ENCODE measurements around the gene ZNF407.

DNA sequence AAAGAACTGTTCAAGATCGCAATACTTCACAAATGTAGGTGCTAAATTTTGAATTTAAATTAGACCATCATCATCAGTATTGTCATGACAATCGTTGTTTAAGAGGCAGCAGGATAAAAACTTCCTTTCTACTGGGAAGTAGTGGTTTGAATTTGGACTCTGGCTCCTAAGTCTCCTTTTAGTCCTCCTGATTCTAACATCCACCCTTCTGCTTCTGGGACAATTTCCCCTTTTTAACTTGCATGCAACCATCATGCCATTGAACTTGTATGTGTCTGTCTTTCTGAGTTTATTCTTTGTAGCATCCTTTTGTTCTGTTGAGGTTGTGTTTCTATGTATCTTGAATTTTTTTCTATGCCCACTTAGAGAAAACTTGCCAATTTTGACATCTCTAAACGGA, 361.5 kb downstream of the ZNF407 start:
- no peak for TF ChIP-seq POLR2AphosphoS5 (IDR thresholded peaks at IDR 0.05; ENCODE audit: low read depth)
- TF ChIP-seq, protein P1, sequence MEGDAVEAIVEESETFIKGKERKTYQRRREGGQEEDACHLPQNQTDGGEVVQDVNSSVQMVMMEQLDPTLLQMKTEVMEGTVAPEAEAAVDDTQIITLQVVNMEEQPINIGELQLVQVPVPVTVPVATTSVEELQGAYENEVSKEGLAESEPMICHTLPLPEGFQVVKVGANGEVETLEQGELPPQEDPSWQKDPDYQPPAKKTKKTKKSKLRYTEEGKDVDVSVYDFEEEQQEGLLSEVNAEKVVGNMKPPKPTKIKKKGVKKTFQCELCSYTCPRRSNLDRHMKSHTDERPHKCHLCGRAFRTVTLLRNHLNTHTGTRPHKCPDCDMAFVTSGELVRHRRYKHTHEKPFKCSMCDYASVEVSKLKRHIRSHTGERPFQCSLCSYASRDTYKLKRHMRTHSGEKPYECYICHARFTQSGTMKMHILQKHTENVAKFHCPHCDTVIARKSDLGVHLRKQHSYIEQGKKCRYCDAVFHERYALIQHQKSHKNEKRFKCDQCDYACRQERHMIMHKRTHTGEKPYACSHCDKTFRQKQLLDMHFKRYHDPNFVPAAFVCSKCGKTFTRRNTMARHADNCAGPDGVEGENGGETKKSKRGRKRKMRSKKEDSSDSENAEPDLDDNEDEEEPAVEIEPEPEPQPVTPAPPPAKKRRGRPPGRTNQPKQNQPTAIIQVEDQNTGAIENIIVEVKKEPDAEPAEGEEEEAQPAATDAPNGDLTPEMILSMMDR (IDR thresholded peaks at IDR 0.05; ENCODE audit: insufficient read depth, low read length), result no peak
- TF ChIP-seq, protein P2, sequence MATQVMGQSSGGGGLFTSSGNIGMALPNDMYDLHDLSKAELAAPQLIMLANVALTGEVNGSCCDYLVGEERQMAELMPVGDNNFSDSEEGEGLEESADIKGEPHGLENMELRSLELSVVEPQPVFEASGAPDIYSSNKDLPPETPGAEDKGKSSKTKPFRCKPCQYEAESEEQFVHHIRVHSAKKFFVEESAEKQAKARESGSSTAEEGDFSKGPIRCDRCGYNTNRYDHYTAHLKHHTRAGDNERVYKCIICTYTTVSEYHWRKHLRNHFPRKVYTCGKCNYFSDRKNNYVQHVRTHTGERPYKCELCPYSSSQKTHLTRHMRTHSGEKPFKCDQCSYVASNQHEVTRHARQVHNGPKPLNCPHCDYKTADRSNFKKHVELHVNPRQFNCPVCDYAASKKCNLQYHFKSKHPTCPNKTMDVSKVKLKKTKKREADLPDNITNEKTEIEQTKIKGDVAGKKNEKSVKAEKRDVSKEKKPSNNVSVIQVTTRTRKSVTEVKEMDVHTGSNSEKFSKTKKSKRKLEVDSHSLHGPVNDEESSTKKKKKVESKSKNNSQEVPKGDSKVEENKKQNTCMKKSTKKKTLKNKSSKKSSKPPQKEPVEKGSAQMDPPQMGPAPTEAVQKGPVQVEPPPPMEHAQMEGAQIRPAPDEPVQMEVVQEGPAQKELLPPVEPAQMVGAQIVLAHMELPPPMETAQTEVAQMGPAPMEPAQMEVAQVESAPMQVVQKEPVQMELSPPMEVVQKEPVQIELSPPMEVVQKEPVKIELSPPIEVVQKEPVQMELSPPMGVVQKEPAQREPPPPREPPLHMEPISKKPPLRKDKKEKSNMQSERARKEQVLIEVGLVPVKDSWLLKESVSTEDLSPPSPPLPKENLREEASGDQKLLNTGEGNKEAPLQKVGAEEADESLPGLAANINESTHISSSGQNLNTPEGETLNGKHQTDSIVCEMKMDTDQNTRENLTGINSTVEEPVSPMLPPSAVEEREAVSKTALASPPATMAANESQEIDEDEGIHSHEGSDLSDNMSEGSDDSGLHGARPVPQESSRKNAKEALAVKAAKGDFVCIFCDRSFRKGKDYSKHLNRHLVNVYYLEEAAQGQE (IDR thresholded peaks at IDR 0.05; ENCODE audit: insufficient replicate concordance, low read depth), result no peak
